GF-D8 (cell line): ENCODE data around the gene RBM25.
"Not testable (repeated sequence)": the region's sequence is repeated elsewhere in the genome, so short reads cannot be mapped to it uniquely, and the experiment has no call there.

Experiments used
- DNase-seq: peaks from one replicate; lab custom pipeline; 2025; lab: John Stamatoyannopoulos, UW

Gene RBM25

DNA sequence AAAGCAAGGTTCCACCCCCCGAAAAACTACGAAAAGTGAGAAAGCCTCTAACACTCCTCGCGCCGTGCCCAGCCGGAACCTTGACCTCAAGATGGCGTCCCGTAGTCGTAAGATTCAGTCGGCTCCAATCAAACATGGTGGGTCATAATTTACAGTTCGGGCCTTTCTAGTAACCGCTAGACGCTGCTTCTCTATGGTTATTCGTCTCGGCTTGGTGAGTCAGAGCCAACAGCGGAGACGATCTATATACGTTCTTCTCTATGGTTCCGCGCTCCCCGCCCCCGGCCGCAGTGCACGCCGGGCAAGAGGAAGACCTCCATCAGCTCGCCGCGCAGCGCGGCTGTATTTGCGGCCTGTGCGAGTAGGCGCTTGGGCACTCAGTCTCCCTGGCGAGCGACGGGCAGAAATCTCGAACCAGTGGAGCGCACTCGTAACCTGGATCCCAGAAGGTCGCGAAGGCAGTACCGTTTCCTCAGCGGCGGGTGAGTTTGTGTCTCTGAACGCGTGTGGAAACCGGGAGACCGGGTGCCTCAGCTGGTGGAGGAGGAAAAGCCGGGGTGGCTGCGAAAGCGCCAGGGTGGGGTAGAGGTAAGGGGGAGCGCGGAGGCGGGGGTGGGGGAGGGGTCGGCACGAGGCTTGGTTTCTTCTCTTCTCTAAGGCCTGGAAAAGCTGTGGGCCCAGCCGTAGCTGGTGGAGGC is at the start of gene RBM25:
TSS of gene RBM25 (plus strand) at position 311 of the 698 bp plus-strand sequence. CDS start 13,108 bp downstream, outside the sequence.
- DNase-seq: peak; percentile 92

GRCh38 chr14:73011189-73011588 is 47.1 kb upstream of the RBM25 start:
- DNase-seq: not testable (repeated sequence)

DNA sequence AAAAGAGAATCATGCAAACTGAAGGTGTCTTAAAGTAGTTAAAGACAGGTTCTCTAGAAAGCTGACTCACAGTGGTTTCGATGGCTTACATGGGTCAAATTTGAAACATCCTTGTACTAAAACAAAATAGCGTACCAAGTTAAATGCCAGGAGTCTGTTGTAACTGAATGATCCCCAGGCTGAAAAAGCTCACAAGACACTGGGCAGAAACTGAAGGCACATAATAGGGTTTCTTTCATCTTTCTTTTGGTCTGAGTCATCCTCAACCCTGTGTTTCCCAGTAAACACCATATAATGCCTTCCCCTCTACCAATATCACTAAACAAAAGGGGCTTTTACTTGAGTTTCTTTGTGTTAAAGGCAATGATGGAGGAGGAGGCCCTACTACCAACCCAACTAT is 44.2 kb upstream of the RBM25 start:
- no peak for DNase-seq

DNA sequence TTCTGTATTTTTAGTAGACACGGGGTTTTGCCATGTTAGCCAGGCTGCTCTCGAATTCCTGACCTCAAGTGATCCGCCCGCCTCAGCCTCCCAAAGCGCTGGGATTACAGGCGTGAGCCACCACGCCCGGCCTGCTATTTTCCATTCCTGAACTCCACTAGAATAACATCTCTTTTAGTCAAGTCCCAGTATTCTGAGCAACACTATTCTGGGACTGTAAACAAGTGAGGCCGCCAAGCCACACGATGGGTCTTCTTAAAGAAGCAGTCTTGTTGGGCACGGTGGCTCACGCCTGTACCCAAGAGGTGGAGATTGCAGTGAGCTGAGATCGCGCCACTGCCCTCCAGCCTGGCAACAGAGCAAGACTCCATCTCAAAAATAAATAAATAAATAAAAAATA is 42.8 kb upstream of the RBM25 start:
- DNase-seq: not testable (repeated sequence)

DNA sequence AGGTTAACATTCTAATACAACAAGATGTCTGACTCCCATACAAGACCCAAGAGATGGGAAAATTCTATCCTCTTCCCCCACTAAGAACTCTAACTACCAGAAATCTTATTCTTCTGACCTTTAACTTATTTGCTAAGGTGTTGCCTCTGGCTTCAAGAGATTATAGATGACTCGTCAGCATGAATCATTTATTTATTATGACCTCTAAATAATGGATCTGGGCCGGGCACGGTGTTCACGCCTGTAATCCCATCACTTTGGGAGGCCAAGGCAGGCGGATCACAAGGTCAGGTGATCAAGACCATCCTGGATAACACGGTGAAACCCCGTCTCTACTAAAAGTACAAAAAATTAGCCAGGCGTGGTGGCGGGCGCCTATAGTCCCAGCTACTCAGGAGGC is 42.3 kb upstream of the RBM25 start:
- DNase-seq: not testable (repeated sequence)

- DNase-seq: no peak
Observed at GRCh38 chr14:73022051-73022450, 36.3 kb upstream of the RBM25 start.

DNA sequence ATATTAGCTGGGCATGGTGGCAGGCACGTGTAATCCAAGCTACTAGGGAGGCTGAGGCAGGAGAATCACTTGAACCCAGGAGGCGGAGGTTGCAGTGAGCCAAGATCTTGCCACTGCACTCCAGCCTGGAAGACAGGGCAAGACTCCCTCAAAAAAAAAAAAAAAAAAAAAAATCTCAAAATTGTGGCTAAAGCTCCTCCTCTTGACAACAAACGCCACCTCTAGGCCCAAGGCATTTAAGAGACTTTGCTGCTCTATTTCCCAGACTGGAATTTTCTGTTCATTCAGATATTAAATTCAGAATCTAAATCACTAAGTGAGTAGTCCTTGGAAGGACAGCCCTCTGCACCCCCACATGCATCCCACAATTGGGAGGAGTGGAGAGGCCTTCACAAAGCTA is 32.8 kb upstream of the RBM25 start:
- DNase-seq: no peak

DNA sequence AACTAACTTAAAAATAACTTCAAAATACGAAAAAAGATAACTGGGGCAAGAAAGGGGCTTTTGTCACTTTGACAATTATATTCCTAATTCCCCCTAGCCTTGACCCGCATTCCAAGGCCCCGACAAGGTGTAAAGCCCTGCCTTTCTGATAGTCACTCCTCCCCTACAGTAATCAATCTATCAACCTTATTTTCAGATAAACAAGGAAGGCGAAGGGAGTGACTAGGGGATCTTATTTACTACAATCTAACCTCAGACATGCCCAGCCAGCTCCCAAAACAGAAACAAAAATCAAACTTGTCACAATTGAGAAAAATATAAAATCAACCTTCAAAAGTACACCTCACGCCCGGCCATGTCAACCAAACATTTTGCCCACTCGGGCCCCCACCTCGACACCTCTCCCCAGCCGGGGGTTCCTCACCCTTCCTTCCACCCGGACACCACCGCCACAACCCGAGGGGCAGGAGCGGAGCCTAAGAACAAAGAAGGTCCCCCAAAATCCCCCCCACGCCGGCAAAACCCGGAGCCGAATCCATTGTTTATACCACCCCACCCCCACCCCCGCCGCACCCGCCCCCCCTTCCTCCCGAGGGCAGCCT is 32.0 kb upstream of the RBM25 start:
- no peak for DNase-seq

DNA sequence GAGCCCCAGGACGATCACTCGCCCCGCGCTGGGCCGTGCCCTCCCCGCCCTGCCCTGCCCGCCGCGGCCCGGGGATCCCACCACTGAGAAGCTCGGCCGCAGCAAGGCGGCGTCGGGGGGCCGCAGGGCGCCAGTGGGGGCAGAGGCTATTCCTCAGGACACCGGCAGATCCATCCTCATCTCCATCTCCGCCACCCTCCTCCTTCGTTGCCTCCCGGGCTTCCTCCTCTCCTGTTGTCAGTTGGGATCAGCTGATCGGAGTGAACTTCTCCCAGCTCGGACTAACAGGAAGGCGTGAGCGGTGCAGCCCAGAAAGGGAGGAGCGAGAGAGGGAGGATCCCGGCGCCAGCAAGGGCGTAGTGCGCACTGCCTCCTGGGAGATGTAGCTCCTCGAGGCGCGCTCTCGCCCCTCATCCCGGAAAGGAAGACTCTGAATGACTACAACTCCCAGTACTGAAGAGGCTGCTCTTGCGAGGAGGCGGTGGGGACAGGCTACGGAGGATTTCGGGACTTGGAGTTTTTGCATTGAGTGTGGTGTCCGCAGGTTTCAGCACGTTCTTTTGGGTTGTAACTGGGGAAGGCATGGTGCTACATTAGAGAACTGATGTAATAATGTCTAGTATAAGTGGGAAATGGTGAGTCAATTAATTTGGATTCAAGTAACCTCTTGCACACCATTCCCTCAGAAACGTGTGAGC is 31.3 kb upstream of the RBM25 start, which contains the start of gene ZFYVE1:
TSS of gene ZFYVE1 (minus strand) at position 262 of the 698 bp plus-strand sequence. CDS start 2,598 bp downstream, outside the sequence.
- peak; percentile 85 for DNase-seq

GRCh38 chr14:73027546-73027945 is 30.8 kb upstream of the RBM25 start:
- DNase-seq: no peak

DNA sequence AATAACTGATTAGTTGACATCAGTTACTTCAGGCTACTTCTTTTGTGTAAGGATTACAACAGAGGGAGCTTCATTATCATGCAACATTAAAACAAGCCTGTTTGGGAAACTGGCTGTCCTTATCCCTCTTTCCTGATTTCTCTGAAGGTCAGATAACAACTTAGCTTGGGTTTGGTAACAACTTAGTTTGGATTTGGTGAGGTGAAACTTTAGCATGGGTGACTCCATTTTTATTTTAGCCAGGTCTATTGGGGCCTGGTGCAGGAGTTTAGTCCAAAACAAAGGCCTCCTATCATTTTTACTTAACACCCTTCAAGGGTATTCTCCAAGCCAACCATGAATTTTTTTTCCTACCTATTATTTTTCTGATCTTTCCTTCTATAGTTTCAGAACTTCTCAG is 30.4 kb upstream of the RBM25 start:
- DNase-seq: no peak

DNA sequence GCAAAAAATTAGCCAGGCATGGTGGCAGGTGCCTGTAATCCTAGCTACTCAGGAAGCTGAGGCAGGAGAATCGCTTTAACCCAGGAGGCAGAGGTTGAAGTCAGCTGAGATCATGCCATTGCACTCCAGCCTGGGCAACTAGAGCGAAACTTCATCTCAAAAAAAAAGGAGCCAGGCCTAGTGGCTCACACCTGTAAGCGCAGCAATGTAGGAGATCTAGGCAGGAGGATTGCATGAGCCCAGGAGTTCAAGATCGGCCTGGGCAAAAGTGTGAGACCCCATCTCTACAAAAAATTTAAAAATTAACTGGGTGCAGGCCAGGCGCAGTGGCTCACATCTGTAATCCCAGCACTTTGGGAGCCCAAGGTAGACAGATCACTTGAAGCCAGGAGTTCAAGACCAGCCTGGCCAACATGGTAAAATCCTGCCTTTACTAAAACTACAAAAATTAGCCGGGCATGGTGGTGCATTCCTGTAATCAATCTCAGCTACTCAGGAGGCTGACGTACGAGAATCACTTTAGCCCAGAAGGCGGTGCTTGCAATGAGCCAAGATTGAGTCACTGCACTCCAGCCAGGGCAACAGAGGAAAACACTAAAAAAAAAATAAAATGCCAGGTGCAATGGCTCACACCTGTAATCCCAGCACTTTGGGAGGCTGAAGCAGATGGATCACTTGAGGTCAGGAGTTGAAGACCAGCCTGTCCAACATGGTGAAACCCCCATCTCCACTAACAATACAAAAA is 21.5 kb upstream of the RBM25 start:
- DNase-seq: not testable (repeated sequence)

- DNase-seq: no peak
Observed at GRCh38 chr14:73047808-73048207, 10.5 kb upstream of the RBM25 start.

GRCh38 chr14:73049428-73049827 is 8.9 kb upstream of the RBM25 start:
- DNase-seq: no peak

GRCh38 chr14:73055251-73055650 is 3.1 kb upstream of the RBM25 start:
- DNase-seq: no peak

GRCh38 chr14:73057944-73058223 is 450 bp upstream of the RBM25 start:
- no peak for DNase-seq

- no peak for DNase-seq
Observed at GRCh38 chr14:73058922-73059673, 764 bp downstream of the RBM25 start.

DNA sequence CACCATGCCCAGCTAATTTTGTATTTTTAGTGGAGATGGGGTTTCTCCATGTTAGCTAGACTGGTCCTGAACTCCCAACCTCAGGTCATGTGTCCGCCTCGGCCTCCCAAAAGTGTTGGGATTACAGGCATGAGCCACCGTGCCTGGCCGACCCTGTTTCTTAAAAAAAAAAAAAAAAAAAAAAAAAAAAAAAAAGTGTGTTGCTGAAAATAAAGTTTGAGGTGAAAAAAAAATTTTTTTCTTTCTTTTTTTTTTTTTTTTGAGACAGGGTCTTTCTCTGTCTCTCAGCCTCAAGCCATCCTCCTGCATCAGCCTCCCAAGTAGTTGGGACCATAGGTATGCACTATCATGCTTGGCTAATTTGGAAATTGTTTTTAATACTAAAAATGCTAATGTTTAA is 11.3 kb downstream of the RBM25 start:
- DNase-seq: no peak

DNA sequence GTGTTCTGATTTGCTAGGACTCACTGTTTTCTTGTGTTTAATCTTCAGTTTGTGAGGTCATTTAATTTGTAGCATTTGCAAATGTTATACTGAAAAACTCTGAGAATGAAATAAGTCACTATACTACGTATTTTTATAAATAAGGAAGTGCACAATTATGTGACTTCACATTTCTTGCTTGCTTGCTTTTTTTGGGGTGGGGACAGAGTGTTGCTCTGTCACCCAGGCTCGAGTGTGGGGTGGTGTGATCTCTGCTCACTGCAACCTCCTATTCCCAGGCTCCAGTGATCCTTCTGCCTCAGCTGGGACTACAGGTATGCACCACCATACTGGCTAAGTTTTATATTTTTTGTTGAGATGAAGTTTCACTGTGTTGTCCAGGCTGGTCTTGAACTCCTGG is 32.7 kb downstream of the RBM25 start:
- no peak for DNase-seq

DNA sequence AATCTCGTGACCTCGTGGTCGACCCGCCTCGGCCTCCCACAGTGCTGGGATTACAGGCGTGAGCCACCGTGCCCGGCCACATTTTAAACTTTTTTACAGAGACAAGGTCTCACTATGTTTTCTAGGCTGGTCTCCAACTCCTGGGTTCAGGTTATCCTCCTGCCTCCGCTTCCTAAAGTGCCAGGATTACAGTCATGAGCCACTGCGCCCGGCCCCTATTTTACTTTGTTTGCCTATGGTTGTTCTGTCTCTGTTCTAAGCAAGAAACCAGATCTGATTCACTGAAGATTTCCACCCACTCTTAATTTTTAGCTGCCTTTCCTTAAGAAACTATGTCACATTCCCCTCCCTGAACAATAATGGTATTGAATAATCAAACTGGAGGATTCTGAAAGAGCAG is 39.1 kb downstream of the RBM25 start:
- DNase-seq: no peak

GRCh38 chr14:73100334-73100733 is 42.0 kb downstream of the RBM25 start:
- DNase-seq: no peak
